OCI-LY3 (cell line): ENCODE measurements around the gene C4B.

ENCODE experiments used
- H2AFZ ChIP-seq: fragments of 200-600, 300-600 bp; shearing (Covaris generic); 2 replicates; pipeline ENCODE4 v1.6.0; 2014; ENCODE audit warnings: antibody characterized with exemption, low read depth, low read length
- H3K27ac ChIP-seq: fragments of 200-600, 300-600 bp; sonication (generic); 2 replicates; pipeline ENCODE4 v1.5.1; 2014; ENCODE audit warnings: mild to moderate bottlenecking, low read length, moderate library complexity, mixed read lengths
- H3K27me3 ChIP-seq: fragments of 200-600, 300-600 bp; sonication (generic); 2 replicates; pipeline ENCODE4 v1.6.1; 2014; ENCODE audit warnings: low read depth, low read length, mixed read lengths
- H3K36me3 ChIP-seq: fragments of 200-600, 300-600 bp; sonication (generic); replicated peaks from 2 replicates; pipeline ENCODE3; 2014; ENCODE audit warnings: low read depth, low read length, mixed read lengths
- H3K4me1 ChIP-seq: fragments of 300-600, 200-600 bp; sonication (generic); 2 replicates; pipeline ENCODE4 v1.6.1; 2014; ENCODE audit warnings: low read length, mixed read lengths
- H3K4me2 ChIP-seq: fragments of 200-600, 300-600 bp; sonication (generic); 2 replicates; pipeline ENCODE4 v1.6.1; 2014; ENCODE audit warnings: low read length, mixed read lengths
- H3K4me3 ChIP-seq: fragments of 300-600, 200-600 bp; sonication (generic); 2 replicates; pipeline ENCODE4 v1.5.1; 2014; ENCODE audit warnings: antibody characterized with exemption, mild to moderate bottlenecking, low read length, moderate library complexity
- H3K79me2 ChIP-seq: fragments of 300-600, 200-600 bp; shearing (Covaris generic); 2 replicates; pipeline ENCODE4 v1.6.1; 2014; ENCODE audit warnings: mild to moderate bottlenecking, low read length, mixed read lengths
- H3K9ac ChIP-seq: fragments of 300-600, 200-600 bp; shearing (Covaris generic); 2 replicates; pipeline ENCODE4 v1.6.0; 2014; ENCODE audit warnings: mild to moderate bottlenecking, low read length, moderate library complexity
- H3K9me3 ChIP-seq: fragments of 200-600, 300-600 bp; shearing (Covaris generic); 2 replicates; pipeline ENCODE4 v1.6.1; 2014; ENCODE audit warnings: low read length, mixed read lengths; ENCODE audit not compliant: insufficient read depth
- H4K20me1 ChIP-seq: fragments of 200-600, 300-600 bp; sonication (generic); 2 replicates; pipeline ENCODE4 v1.6.1; 2016; ENCODE audit warnings: low read length, mixed read lengths; ENCODE audit not compliant: insufficient read depth
- CTCF ChIP-seq: fragments of 200-600, 300-600 bp; sonication (generic); IDR thresholded peaks from 2 replicates; pipeline ENCODE4 v1.5.1; 2014; ENCODE audit warnings: antibody characterized with exemption, low read length, low read depth
- EZH2phosphoT487 ChIP-seq: fragments of 200-600 bp; shearing (Covaris generic); IDR thresholded peaks from 2 replicates; pipeline ENCODE4 v1.6.1; 2018; ENCODE audit warnings: antibody characterized with exemption, mixed run types, low read depth

Gene C4B

GRCh38 chr6:32083812-32084768 is 69.5 kb downstream of the C4B start:
- TF ChIP-seq EZH2phosphoT487 (no peak), CTCF (no peak)
- Histone ChIP-seq H3K4me2 (no peak overlapping the region), H3K9me3 (no peaks in the 10 kb centered on the region), H3K27me3 (peaks cover 68% of the 10 kb centered on the region), H3K4me1 (peaks cover 15% of the 10 kb centered on the region), H3K27ac (no peak overlapping the region), H3K36me3 (no peaks in the 10 kb centered on the region), H3K4me3 (no peak overlapping the region), H2AFZ (no peak overlapping the region), H3K9ac (no peak overlapping the region), H3K79me2 (no peaks in the 10 kb centered on the region), H4K20me1 (peaks cover 3% of the 10 kb centered on the region; the same call in 1 of the 2 replicates)

GRCh38 chr6:32084780-32085179 is 70.2 kb downstream of the C4B start:
- Histone ChIP-seq H2AFZ (no peak overlapping the region), H3K27ac (no peak overlapping the region), H3K36me3 (no peaks in the 10 kb centered on the region), H3K4me3 (no peak overlapping the region), H3K9ac (no peak overlapping the region), H3K27me3 (peaks cover 74% of the 10 kb centered on the region), H3K79me2 (no peaks in the 10 kb centered on the region), H3K4me1 (peaks cover 15% of the 10 kb centered on the region), H3K4me2 (no peak overlapping the region), H4K20me1 (peaks cover 3% of the 10 kb centered on the region; the same call in 1 of the 2 replicates), H3K9me3 (no peaks in the 10 kb centered on the region)
- TF ChIP-seq CTCF: no peak
- TF ChIP-seq EZH2phosphoT487: no peak
